Sigmoid colon (tissue), 7 donors: ENCODE measurements around the gene FIG4. TPM values are rescaled to one million over a fixed set of nuclear protein-coding genes. Genes with fewer than 3 reads are reported as not detected.

Source experiments
- polyA plus RNA-seq, 3 donors: library from polyadenylated mRNA; stranded (reverse); fragments of 200-250 nt; gene quantifications; one replicate each; pipeline ENCODE4 v1.2.3, GENCODE V29; 2013
- total RNA-seq, 4 donors: library from RNA; depleted of rRNA; stranded (reverse); fragments of >200 nt; gene quantifications; one replicate each; pipeline ENCODE4 v1.1.0, GENCODE V29; 2016
- donor health status: healthy with polysubstance abuse.
- donor health status: Bipolar disorder and iron deficiency.
- donor health status: healthy.

Gene FIG4
- total and polyA plus RNA-seq, 7 donors, result 9.8 to 24.1 (median 11.9) TPM

Other genes with a start within 250 kb of the FIG4 start
- 10 to 100 TPM in 2 of 4 donors, 1 to 10 TPM in 2; 7.8 to 23.5 (median 10.7) TPM for gene MICAL1, start 235.5 kb upstream of the FIG4 start, total RNA-seq
- gene MICAL1, start 235.5 kb upstream of the FIG4 start, polyA plus RNA-seq, result 10 to 100 TPM; 14.8 to 71.3 (median 19.8) TPM
- gene ZBTB24, start 208.1 kb upstream of the FIG4 start, total RNA-seq, result 1 to 10 TPM; 4.6 to 8.2 (median 6.3) TPM
- gene ZBTB24, start 208.1 kb upstream of the FIG4 start, polyA plus RNA-seq, result 1 to 10 TPM; 2.1 to 5.1 (median 2.4) TPM
- 10 to 100 TPM; 14.3 to 23.3 (median 16.2) TPM for gene AK9, start 94 bp upstream of the FIG4 start, total RNA-seq
- 1 to 10 TPM; 2.8 to 8.4 (median 4.1) TPM for gene AK9, start 94 bp upstream of the FIG4 start, polyA plus RNA-seq